Brain microvascular endothelial cell (primary cell): ENCODE data around the gene VIPR2.

Source experiments
- DNase-seq: peaks from one replicate; pipeline ENCODE4 v3.0.0-alpha.2; 2020
- H3K27ac ChIP-seq: fragments of 250-450 bp; sonication (Bioruptor Pico); 2 replicates; pipeline ENCODE4 v1.5.1; 2020; ENCODE audit warnings: mild to moderate bottlenecking, moderate library complexity
- H3K27me3 ChIP-seq: fragments of 250-450 bp; sonication (Bioruptor Pico); replicated peaks from 2 replicates; pipeline ENCODE4 v1.5.1; 2020; ENCODE audit warnings: mild to moderate bottlenecking
- H3K36me3 ChIP-seq: fragments of 250-450 bp; sonication (Bioruptor Pico); replicated peaks from 2 replicates; pipeline ENCODE4 v1.5.1; 2020; ENCODE audit warnings: mild to moderate bottlenecking
- H3K4me3 ChIP-seq: 2 replicates; pipeline ENCODE4 v1.5.1; 2011; ENCODE audit warnings: low read depth, mild to moderate bottlenecking, control low read depth, low read length, moderate library complexity
- CTCF ChIP-seq: IDR thresholded peaks from 2 replicates; pipeline ENCODE4 v1.5.1; 2011; ENCODE audit warnings: low read depth, mild to moderate bottlenecking, moderate library complexity, low read length, control low read depth, inconsistent platforms; ENCODE audit errors: missing control alignments
- in situ Hi-C: cut with HindIII; loops from 2 replicates; pipeline ENCODE4 v1.10.0; 2017; ENCODE audit warnings: low sequenced_read_pairs, low pct_ligation_motif_present

Gene VIPR2

DNA sequence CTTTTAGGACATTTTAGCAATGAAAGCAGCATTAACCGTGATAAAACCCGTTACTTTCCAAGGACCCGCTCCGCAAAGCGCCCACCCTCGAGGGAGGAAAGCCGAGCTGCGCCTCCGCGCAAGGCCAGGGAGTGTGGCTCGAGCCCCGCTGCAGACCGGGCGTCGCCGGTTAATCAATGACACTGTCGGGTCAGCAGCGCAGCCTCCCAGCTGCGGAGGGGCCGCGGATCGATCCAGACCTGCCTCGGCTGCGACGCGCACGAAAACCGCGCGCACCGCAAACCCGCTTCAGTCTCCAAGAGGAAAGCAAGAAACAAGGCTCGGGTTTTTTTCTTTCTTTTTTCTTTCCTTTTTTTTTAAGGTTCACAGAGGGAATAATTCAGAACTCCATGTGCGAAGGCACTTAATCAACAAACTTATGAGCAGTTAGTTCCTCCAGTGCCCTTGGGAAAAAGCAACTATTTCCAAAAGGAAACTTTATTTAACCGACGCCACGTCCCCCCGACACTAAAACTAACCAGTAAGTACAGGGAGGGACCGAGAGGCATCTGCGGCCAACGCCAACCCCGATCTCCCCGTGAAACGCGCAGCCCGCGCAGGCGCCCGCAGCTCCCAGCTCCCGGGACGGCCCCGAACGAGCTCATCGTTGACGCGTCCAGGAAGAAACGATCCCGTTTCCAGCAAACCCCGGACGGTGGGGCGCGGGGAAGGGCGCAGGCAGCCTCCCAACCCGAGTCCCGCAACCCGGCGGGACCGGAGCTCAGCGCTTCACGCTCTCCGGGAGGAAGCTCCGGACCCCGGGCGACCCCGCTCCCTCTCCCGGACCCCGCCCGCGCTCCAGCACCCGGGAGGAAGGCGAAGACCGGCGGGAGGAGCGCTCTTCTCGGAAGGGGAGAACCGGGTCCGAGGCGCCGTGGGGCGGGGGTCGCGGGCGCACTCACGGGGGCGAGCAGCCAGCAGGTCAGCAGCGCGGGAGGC is 598 bp downstream of the VIPR2 start:
- H3K36me3 ChIP-seq, result no peaks in the 10 kb centered on the region
- in situ Hi-C loops, result no loop called here
- DNase-seq, result no peak
- no peak overlapping the region for H3K4me3 ChIP-seq
- H3K27ac ChIP-seq, result no peak overlapping the region
- H3K27me3 ChIP-seq, result peaks cover 34% of the 10 kb centered on the region
- TF ChIP-seq CTCF, result no peak

- no peaks in the 10 kb centered on the region for H3K36me3 ChIP-seq
- no peak for TF ChIP-seq CTCF
- H3K27me3 ChIP-seq, result peaks cover 36% of the 10 kb centered on the region
- no peak for DNase-seq
- in situ Hi-C loops, result no loop called here
- H3K27ac ChIP-seq, result no peak overlapping the region
- no peak overlapping the region for H3K4me3 ChIP-seq
Measured at GRCh38 chr7:159142730-159143129, 1.9 kb downstream of the VIPR2 start.

DNA sequence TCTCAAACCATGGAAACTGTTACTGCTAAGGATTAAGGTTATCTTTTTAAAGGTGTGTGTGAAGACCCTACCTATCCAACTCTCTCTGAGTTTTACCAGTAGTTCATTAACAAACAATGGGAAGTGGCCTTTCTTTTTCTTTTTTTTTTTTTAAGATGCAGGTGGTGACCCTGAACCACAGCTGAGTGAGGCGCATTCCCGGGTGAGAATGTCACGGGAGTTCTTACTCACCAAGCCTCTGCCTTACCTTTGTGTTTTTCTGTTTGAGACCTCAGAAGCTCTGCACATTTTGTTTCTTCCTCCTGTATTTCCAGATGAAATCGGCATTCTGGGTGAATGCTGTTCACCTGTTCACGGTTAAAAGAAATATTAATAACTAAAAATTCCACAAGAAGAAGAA is 2.5 kb downstream of the VIPR2 start:
- in situ Hi-C loops, result no loop called here
- DNase-seq, result no peak
- H3K27me3 ChIP-seq, result peaks cover 36% of the 10 kb centered on the region
- H3K27ac ChIP-seq, result no peak overlapping the region
- H3K4me3 ChIP-seq, result no peak overlapping the region
- TF ChIP-seq CTCF, result no peak
- no peaks in the 10 kb centered on the region for H3K36me3 ChIP-seq

- no peak for DNase-seq
Measured at GRCh38 chr7:159141660-159142059, 3.0 kb downstream of the VIPR2 start.

GRCh38 chr7:159141167-159141566 is 3.5 kb downstream of the VIPR2 start:
- DNase-seq, result no peak
- Histone ChIP-seq H3K4me3 (no peak overlapping the region), H3K36me3 (no peaks in the 10 kb centered on the region), H3K27me3 (peaks cover 34% of the 10 kb centered on the region), H3K27ac (no peak overlapping the region)
- TF ChIP-seq CTCF, result no peak
- in situ Hi-C loops, result no loop called here

More at GRCh38 chr7:159141660-159142059, 3.0 kb downstream of the VIPR2 start:
- no peak for TF ChIP-seq CTCF
- H3K27me3 ChIP-seq, result peaks cover 36% of the 10 kb centered on the region
- H3K36me3 ChIP-seq, result no peaks in the 10 kb centered on the region
- no peak overlapping the region for H3K27ac ChIP-seq
- in situ Hi-C loops, result no loop called here
- H3K4me3 ChIP-seq, result no peak overlapping the region
